Fibroblast of lung (primary cell): ENCODE measurements around the gene LRMDA.

Source experiments
- CTCF ChIP-seq, 2 donors: IDR thresholded peaks in 1 of 2; conservative IDR thresholded peaks in 1 of 2; 1 replicate in 1 of 2; 2 replicates in 1 of 2; pipeline ENCODE4 v1.5.1; 2011 to 2012; ENCODE audit warnings: low read length in 2 of 2, control low read depth in 1 of 2, inconsistent platforms in 1 of 2, low read depth in 1 of 2, mild to moderate bottlenecking in 1 of 2
- EZH2 ChIP-seq: IDR thresholded peaks from 2 replicates; pipeline ENCODE4 v1.5.1; 2012; ENCODE audit warnings: low read length, control low read depth, mild to moderate bottlenecking; ENCODE audit errors: missing control alignments

GRCh38 chr10:76049581-76050290 is 618.3 kb downstream of the LRMDA start:
- TF ChIP-seq CTCF (conservative IDR thresholded peaks at IDR 0.05 in 1 of 2, IDR thresholded peaks at IDR 0.05 in 1 of 2; ENCODE audit: low read depth in 1 of 2, low read length in 2 of 2) (no peak), EZH2 (no peak)
